Head of caudate nucleus (tissue), 42 donors: ENCODE measurements around the gene ANTXRL.
A peak's percentile ranks its signal among the peaks of the same experiment; 100 is the strongest.
"Not testable (repeated sequence)": the region's sequence is repeated elsewhere in the genome, so short reads cannot be mapped to it uniquely, and the experiment has no call there.

Source experiments
- DNase-seq, 42 donors: peaks; one replicate each; pipeline versions ENCODE4 v3.0.0 to v3.0.0-alpha.2; 2020 to 2021; ENCODE audit warnings: mixed read lengths in 7 of 42
- intact Hi-C: fragments of 100-400 bp; cut with DNase I; formaldehyde crosslinking; loops from one replicate; pipeline ENCODE4 v1.15.0; 2022

The ANTXRL gene

GRCh38 chr10:46301056-46301645 lies 14.4 kb downstream of the ANTXRL start:
- intact Hi-C loops = no loop called here
- DNase-seq = peak in 5 of 42 donors; percentile 12 to 26 (median 21)

- DNase-seq = peak in 3 of 42 donors; percentile 17 to 22 (median 19)
- intact Hi-C loops = no loop called here
These were observed 15.1 kb downstream of the ANTXRL start for GRCh38 chr10:46301721-46302479.

GRCh38 chr10:46302765-46303352 lies 16.1 kb downstream of the ANTXRL start:
- peak in 2 of 42 donors; percentile 1 to 7 for DNase-seq
- intact Hi-C loops = not testable (repeated sequence)

- intact Hi-C loops = no loop called here
- DNase-seq = peak in 5 of 42 donors; percentile 2 to 17 (median 11)
These were observed 17.3 kb downstream of the ANTXRL start for GRCh38 chr10:46304062-46304461.

GRCh38 chr10:46304671-46305070 lies 17.9 kb downstream of the ANTXRL start:
- DNase-seq = peak in 4 of 42 donors; percentile 8 to 26 (median 10)

GRCh38 chr10:46305079-46305818 lies 18.5 kb downstream of the ANTXRL start:
- intact Hi-C loops = no loop called here
- DNase-seq = peak in 7 of 42 donors; percentile 9 to 31 (median 12)

More at GRCh38 chr10:46304671-46305070, 17.9 kb downstream of the ANTXRL start:
- intact Hi-C loops = not testable (repeated sequence)

- peak in 1 of 42 donors; percentile 14 for DNase-seq
- intact Hi-C loops = no loop called here
These were observed 19.2 kb downstream of the ANTXRL start for GRCh38 chr10:46305986-46306385.

GRCh38 chr10:46306516-46307184 lies 19.9 kb downstream of the ANTXRL start:
- intact Hi-C loops = no loop called here
- DNase-seq = peak in 4 of 42 donors; percentile 13 to 21 (median 16)

GRCh38 chr10:46307281-46308112 lies 20.7 kb downstream of the ANTXRL start:
- DNase-seq = peak in 5 of 42 donors; percentile 1 to 18 (median 9)
- intact Hi-C loops = no loop called here

GRCh38 chr10:46308113-46308415 lies 21.3 kb downstream of the ANTXRL start:
- intact Hi-C loops = no loop called here
- DNase-seq = peak in 4 of 42 donors; percentile 2 to 20 (median 8)

- DNase-seq = peak in 4 of 42 donors; percentile 4 to 22 (median 12)
- intact Hi-C loops = no loop called here
These were observed 22.1 kb downstream of the ANTXRL start for GRCh38 chr10:46308666-46309450.

GRCh38 chr10:46309511-46310142 lies 22.8 kb downstream of the ANTXRL start:
- intact Hi-C loops = no loop called here

GRCh38 chr10:46310143-46310514 lies 23.3 kb downstream of the ANTXRL start:
- intact Hi-C loops = no loop called here
- DNase-seq = peak in 5 of 42 donors; percentile 5 to 19 (median 11)

More at GRCh38 chr10:46309511-46310142, 22.8 kb downstream of the ANTXRL start:
- peak in 4 of 42 donors; percentile 2 to 18 (median 8) for DNase-seq

- peak in 7 of 42 donors; percentile 1 to 17 (median 7) for DNase-seq
- intact Hi-C loops = no loop called here
These were observed 24.1 kb downstream of the ANTXRL start for GRCh38 chr10:46310851-46311250.

- intact Hi-C loops = no loop called here
- peak in 6 of 42 donors; percentile 5 to 19 (median 12) for DNase-seq
These were observed 24.7 kb downstream of the ANTXRL start for GRCh38 chr10:46311501-46311951.

- DNase-seq = peak in 4 of 42 donors; percentile 4 to 11 (median 9)
- intact Hi-C loops = not testable (repeated sequence)
These were observed 25.2 kb downstream of the ANTXRL start for GRCh38 chr10:46311961-46312431.
